ENCODE measurements around the gene GLIS1.
"Not testable (repeated sequence)": the region's sequence is repeated elsewhere in the genome, so short reads cannot be mapped to it uniquely, and the experiment has no call there.

The GLIS1 gene

DNA sequence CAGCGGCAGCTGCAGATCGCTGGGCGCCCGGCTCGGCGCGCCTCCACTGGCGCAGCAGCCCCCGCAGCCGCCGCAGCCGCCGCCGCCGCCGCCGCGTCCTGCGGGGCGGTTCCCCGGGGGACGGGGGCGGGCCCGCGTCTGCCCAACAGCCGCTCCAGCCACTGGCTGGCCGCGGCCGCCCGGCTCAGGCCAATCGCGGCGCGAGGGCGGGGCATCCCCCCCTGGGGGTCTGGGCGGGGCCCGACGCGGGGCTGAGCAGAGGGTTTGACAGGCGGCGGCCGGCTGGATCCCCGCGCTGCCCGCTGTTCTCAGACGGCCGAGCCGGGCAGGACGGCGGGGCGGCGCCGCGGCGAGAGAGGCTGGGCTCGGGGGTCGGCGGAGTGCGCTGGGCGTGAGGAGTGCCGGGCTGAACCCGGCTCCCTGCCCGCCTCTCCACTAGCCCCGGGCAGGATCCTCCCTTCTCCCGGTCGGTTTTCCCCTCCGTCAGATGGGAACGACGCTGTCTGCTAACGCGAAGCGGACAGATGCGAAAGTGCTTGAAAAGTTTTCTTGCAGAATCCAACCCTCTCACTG is at the start of gene GLIS1:
Gene GLIS1 (minus strand): TSS at position 56 of the 573 bp plus-strand sequence. CDS start 1,100 bp downstream, outside the sequence.
- peak; percentile 54 for DNase-seq

DNA sequence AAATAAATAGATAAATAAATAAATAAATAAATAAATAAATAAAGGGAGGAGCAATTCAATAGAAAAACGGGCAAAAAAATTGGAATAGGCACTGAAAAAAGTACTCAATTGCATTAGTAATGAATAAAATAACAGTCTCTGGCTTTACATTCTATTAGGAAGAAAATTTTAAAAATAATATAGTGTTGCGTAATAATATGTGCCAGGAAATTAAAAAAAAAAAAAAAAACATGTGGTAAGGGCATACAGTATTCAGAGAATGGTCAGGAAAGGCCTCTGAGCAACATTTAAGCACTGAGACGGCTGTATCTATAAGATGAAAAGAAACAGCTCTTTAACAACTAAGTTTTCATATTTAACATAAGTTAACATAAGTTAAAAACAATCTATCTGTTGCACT is 48.7 kb upstream of the GLIS1 start:
- DNase-seq, result no peak

DNA sequence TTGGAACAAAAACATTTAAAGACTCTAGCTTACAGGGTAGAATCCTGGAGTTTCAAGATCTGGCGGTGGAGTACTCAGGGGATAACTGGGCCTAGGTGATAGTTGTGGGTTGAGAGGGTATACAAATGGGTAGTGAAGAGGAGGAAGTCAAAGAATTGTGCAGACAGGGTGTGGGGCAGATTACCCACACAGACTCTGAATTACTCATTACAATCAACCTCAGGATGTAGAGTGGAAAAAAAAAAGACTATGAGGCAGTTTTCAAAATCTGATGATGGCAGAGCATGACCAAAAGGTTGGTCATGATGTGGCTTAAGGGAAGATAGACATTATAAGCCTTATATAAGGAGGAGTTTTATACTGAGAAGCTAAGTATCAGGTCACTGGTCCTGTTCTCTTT is 44.1 kb upstream of the GLIS1 start:
- DNase-seq, result no peak

DNA sequence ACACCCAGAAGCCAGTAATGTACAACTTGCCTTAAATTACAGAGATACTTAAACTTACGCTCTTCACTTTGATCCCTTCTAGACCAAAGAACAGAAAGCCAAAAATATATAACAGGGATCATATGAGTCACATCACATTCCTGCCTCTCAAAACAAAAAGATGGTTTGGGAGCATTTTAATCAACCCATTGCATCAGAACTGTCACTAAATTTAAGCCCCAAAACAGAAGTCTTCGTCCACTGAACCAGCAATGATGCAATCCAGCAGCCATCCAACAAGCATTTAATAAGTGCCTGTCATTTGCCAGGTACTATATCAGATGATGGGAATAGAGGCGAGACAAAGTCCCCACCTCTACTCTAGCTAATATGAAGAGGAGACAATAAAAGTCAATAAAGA is 42.7 kb upstream of the GLIS1 start:
- no peak for DNase-seq

DNA sequence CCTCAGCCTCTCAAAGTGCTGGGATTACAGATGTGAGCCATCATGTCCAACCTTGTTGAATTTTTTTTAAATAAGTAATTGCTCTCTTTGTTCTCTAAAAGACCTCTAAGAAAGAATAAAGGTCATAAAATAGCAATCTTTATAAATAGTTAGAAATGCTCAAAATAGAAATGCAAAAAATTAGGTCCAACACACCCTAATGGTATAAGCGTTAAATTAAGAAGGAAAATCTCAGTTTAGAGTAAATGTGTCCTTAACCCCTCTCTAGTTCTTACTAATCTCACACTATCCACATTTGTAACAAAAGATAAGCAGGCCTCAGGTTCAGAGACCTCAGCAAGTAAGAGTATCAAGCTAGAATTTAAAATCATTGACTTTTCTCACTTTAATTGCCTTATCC is 38.3 kb upstream of the GLIS1 start:
- no peak for DNase-seq

DNA sequence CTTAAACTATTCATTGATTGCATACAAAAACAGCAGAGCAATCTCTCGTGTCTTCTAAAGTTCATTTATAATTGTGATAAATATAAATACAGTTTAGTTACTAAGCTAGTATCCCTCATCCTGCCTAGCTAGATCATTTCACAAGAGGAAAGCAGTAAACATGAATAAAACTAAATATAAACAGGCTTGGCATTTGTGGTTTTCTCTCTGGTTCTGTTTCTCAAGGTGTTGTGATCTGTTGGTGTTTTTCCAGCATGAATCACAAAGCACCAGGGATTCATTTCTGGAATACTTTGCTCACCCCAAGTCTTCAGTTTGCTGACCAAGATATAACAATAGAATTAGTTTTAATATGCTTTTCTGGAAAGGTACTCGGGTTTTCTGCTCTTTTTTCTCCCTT is 32.7 kb upstream of the GLIS1 start:
- DNase-seq, result no peak

DNA sequence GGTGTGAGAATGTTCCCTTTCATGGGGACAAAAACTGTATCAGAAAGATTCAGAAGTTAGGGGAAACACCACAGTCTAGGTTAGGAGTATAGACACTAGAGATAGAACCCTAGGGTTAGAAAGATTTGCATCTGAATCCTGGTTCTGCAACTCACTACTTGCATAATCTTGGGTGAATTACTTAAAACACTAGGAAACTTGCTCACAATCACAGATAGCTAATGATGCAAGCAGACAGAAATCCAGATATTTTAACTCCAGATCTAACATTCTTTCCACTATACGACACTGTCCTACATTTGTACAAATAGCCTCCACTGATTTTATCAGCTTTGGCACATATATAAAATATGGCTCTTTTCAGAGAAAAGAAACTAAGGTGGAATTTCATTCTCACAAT is 30.8 kb upstream of the GLIS1 start:
- DNase-seq, result no peak

DNA sequence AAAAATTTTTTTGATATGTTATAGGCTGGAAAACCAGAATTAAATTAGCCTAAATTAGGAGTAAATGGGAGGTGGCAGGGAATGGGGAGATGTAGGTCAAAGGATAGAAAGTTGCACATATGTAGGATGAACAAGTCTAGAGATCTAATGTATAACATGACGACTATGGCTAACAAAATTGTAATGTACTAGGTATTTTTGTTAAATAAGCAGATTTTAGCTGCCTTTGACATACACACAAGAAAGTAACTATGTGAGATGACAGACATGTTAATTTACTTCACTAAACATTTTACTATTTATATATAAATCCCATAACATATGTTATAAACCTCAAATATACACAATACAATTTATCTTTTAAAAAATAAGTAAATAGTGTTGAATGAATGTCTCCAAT is 30.2 kb upstream of the GLIS1 start:
- DNase-seq, result no peak

DNA sequence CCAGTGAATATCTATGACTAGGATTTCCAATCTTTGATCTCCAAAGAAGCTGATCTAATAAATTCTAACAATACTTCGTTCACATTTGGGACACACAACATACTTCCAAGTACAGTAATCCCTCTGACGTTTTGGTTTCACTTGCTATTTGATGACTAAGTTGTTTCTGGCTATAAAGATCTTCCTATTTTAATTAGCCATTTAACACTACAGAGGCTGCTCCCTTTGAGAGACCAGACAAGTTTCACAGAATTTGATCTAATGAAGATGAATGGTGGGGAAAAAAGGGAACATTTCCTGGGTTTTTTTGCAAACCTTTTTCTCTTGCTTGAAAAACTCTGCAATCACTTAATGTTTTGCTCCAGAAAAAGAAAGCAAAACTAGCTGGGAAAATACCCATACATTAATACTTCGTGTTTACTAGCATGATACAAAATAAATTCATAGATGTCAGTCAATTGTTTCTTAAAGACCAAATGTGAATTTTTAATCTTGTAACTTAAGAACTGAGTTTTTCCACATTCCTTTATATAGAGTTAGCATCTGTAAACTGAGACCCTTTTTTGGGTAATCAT is 28.0 kb upstream of the GLIS1 start:
- no peak for DNase-seq

DNA sequence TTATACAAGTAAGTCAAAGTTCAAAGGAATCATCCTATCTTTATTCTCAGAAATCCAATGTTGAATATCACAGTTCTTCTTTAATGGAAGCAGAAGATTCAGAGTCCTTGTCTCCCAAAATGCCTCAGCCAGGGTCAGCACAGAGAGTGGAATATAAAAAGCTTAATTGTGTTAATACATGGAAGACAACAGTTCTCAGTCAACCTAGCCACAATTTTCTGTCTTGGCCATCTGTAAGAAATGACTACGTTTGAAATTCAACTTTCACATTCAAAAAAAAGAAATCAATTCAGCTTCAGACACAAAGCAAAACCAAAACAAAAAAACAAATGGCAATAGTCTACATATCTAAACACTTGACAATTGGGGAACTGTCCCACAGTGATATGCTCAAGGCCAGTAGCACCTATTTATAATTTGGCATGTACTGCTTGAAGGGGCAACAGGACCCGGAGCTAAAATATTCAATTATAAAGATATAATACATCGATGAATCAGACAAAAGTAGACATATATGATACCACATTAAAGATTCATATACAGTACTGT is 27.3 kb upstream of the GLIS1 start:
- DNase-seq, result no peak

DNA sequence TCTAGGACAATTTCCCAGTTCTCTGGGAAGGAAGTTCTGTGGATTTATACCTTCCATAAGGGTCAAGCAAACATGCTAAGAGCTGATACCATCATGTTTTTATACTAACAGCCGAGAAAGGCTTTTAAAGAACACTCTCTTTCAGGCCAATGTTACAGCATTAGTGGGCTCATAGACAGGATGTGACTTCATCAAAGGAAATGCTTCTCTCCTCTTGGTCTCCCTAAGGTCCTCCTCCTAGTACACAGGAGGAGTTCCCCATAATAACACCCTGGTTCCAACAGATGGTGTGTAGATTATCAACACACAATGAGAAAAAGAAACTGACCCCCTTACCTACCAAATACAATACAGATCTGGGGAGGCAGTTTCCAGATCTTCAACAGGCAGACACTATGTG is 26.7 kb upstream of the GLIS1 start:
- no peak for DNase-seq

DNA sequence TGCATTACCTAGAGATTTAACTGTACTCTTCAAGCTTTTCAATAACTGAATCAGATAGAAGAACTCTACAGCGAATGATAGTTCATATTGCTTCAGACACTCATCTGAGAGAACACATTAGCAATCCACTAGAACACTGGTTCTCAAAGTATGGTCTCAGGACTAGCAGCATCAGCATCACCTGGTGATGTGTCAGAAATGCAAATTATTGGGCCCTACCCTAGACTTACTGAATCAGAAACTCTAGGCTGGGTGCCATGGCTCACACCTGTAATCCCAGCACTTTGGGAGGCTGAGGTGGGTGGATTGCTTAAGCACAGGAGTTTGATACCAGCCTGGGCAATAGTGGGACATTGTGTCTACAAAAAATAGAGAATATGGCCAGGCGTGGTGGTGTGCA is 24.9 kb upstream of the GLIS1 start:
- DNase-seq, result no peak

DNA sequence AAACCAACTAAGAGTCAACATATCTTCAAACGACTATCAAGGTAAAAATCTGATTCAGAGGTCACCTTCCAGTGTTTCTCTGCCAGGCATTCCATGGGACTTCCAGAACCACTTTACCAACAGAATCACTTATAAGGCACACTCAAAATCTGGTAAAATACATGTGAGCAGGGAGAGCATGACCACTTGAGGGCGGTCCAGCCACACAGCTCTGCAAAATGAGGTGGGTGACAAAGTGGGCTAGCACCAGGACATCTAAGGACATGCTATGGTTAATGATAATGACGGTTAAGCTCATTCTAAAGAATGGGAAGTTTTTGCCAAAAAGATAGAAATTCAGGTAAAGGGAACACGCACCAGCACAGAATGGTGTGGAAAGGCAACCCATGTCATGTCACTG is 24.5 kb upstream of the GLIS1 start:
- DNase-seq, result no peak

DNA sequence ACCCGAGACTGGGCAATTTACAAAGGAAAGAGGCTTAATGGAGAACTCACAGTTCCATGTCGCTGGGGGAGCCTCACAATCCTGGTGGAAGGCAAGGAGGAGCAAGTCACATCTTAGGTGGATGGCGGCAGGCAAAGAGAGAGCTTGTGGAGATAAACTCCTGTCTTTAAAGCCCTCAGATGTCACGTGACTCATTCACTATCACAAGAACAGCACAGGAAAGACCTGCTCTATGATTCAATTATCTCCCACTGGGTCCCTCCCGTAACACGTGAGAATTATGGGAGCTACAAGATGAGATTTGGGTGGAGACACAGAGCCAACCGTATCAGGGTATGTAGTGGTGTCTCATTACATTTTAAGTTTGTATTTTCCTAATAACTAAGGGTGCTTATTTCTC is 21.5 kb upstream of the GLIS1 start:
- DNase-seq, result not testable (repeated sequence)

DNA sequence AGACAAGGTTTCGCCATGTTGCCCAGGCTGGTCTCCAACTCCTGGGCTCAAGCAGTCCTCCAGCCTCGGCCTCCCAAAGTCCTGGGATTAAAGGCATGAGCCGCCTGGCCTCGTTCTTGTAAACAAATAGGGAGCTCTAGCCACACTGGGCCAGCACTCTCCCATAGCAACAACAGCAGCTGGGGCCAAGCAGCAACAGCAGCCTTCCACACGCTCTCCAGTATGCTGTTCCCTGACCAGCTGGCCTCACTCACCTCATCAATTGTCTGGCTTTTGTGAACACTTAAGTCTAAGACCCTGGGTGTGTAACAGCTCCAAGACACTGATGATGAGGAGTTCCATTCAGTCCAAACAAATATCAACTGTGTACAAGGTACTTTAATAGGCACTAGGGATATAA is 16.9 kb upstream of the GLIS1 start:
- DNase-seq, result no peak

DNA sequence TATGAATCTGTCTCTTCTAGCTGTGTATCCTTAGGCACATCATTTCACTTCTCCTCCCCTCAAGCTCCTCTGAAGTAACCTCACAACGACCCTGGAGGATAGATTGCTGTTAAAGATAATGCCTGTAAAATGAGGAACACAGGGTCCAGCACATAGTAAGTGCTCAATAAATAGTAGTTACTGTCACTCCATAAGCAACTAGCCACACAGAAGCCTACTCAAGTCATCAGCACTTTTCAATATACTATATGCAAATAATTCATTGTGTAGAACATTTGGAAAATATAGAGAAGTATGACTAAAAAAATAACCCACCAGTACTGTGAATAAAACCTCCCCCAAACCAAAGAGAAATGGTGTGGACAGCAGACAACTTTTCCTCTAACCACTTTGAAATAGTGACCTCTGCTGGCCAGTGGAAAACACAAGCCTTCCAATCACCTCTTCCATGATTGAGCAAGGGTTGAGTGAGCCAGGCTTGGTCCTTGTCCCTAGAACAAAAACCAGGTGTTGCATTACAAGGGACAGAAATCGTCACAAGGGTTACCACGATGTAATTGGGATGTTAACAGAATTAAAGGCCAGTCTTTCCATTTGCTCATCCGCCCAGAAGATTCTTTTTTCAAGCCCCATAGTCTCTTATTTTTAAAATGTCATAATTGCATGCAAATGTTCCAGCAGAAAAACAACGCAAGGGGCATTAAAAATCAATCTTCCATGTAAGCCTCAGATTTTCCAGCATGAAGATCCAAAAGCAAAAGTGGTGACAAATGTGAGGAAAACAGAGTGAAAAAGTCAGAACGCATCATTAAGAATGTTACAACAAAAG is 15.7 kb upstream of the GLIS1 start:
- DNase-seq, result peak; percentile 11

DNA sequence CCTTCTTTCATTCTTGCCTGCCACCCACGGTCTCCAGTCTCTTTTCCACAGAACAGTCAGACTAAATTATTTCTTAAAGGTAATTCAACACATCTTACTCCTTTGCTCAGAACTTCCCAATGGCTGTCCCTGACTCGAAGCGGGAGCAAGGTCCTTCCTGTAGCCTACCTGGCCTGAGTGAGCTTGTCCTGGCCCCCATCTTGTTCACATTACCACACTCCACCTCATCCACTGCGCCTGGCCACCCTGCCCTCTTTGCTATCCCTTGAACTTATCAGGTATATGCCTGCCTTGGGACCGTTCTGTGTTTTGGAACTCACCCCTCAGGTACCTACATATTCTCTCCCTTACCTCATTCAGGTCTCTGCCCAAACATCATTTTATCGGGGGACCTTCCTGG is 13.3 kb upstream of the GLIS1 start:
- DNase-seq, result no peak

DNA sequence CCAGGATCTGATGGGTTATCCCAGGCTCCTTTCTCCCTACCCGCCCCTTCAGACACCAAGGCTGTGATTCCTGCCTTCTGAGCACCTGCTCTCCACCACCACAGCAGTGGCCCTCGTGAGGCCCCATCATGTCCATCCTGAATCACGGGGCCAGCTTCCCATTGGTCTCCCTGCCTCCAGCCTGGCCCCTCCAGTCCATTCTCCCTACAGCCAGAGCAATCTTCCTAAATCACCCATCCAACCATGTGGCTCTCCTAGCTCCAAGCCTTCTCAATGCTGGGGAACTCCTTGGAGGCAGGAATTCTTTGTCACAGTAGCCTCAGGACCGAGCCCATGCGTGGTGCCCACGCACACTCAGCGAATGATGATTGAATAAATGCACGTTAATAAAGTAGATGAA is 8.9 kb upstream of the GLIS1 start:
- no peak for DNase-seq

DNA sequence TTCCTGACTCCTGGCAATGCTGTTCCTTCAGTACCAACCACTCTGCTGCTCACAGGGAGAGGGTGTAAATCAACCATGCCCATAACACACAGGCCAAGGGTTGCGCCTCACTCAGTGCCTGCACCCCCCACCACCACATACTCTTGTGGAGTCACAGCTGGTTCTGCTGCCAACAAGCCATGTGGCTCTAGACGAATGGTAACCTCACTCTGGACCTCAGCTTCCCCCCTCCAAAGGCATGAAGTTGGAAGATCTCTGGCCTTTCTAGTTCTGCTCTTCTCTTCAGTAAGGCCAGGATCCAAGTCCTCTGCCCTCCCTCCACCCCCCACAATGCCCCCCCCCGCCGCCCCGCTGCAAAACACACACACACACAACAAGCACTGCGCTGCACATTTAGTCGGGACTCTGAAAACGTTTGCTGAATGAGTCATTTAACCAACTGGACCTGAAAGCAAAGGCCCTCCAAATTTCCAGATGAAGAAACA is 1.7 kb upstream of the GLIS1 start:
- DNase-seq, result no peak

DNA sequence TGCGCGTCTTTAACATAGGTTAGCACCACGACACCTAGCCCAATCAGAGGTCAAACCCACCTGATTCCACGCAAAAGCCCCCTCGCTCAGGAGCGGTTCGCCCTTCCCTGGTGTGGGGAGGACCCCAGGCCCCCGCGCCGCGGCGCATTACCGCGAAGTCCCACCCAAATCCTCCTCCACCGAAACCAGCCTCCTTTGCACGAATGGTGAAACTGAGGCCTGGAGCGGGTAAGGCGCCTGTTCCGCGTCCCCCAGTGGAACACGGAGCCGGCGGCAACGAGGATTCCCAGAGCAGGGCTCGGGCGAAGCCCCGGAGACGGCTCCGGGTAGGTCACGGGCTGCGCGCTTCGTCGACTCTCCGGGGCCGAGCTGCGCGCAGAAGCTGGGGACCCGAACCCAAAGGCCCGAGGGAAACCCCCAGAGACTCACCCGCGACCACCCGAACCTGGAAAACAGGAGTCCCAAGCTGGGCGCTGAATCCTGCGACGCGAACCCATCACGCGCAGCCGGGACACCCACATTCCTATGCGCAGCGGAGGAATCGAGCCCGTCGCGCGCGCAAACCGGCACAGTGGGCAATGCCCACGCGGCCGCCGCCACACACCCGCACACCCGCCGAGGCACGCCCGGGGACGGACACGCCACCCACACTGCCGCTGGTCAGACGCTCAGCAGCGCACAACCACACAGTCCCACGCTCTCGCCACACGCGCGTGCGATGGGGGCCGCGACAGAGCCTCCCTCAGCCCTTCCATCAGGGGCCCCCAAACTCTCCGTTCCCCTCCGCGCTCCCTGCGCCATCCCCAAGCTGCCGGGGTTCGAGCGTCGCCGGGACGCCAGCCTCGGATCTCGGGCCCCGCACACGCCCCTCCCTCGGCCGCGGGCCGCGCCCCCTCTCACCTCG is 507 bp downstream of the GLIS1 start:
- DNase-seq, result no peak

DNA sequence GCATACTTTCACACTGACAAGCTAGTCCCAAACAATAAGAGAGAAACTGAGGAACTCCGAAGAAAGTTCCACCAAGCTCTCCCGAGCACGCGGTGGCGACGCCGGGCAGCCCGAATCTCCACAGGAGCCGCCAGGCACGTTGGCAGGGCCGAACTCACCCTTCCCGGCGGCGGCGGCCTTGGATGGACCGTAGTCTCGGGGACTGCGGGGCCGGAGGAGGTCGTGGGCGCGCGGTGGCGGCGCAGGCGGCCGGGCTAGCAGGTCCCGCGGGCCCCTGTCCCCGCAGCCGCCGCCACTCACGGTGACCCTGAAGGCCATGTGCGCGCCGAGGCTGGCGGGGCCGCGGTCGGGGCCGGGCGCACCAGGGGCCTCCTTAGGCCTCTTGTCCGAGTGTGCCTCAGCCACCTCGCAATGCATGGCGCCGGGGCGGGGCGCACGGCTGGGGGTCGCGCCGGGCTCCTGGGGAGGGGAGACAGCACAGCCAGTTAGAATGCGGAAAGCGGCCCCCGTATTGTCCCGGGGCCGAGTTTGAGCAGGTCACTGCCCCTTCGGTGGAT is 1.2 kb downstream of the GLIS1 start:
- DNase-seq, result no peak

DNA sequence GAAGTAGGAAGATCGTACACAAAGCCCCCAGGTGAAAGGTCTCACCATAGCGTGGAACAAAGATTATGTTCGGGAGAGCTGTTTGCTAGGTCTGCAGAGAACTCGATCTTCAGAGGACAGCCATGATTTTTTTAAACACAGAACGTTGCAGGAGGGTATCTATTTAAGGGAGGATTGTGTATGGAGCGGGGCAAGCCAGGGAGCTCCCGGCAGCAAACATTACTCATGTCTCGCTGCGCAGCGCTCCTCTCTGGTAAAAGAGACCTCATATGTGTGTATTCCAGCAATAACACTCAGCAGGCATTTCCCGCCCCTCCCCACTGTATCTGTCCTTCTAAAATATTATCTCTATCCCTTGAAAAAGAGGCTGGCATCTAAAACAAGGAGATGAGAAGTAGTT is 2.7 kb downstream of the GLIS1 start:
- DNase-seq, result no peak

DNA sequence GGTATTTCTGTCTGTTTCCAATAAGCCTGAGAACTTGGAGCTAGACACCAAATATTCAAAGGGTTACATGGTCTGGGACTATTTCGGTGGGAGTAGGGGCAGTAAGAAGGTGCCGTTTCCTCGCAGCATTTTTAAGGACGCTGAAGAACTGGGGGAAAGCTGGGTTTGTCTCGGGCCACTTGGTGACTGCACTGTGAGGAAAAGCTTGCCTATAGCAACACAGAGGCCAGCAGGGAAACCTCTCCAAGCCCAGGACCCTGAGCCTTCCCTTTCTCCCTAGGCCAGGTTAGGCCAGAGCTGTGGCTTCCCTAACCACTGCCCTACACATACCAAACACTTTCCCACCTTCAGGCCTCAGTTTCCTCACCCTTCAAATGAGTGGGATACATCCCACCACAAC is 3.3 kb downstream of the GLIS1 start:
- DNase-seq, result no peak

Measured in NCI-H748 treated with DMSO at 0.1 percent for 48 hours (cell line).